Sigmoid colon (tissue), 3 donors: Measurements from ENCODE around the gene SERPINB12.

Experiments used
- CTCF ChIP-seq, 4 experiments: fragments of 450-650 bp in 3 of 4; fragments of 200-600 bp in 1 of 4; IDR thresholded peaks; one replicate each; pipeline ENCODE4 v1.5.1; 2016 to 2019; ENCODE audit warnings: antibody characterized with exemption in 4 of 4, mild to moderate bottlenecking in 3 of 4, moderate library complexity in 2 of 4
- POLR2A ChIP-seq, 2 donors: fragments of 450-650 bp; IDR thresholded peaks; one replicate each; pipeline ENCODE4 v1.6.1; 2016; ENCODE audit warnings: antibody characterized with exemption in 2 of 2, mild to moderate bottlenecking in 2 of 2, moderate library complexity in 2 of 2

GRCh38 chr18:63544017-63544416 lies 1.8 kb downstream of the SERPINB12 start:
- TF ChIP-seq CTCF (IDR thresholded peaks at IDR 0.05) (no peak), POLR2A (IDR thresholded peaks at IDR 0.05) (no peak)
